ENCODE measurements around the gene EIF4ENIF1. TPM values are rescaled to one million over a fixed set of nuclear protein-coding genes. Genes with fewer than 3 reads are reported as not detected.
"Not testable (repeated sequence)": the region's sequence is repeated elsewhere in the genome, so short reads cannot be mapped to it uniquely, and the experiment has no call there.

The EIF4ENIF1 gene
- total RNA-seq (2014; rRNA removed; shearing (Covaris generic)), result 4.6 and 6.8 TPM in 2 replicates

GRCh38 chr22:31489632-31490495 lies at the start of gene EIF4ENIF1:
Gene EIF4ENIF1 (minus strand): TSS chr22:31489842. CDS start chr22:31488718, 1,124 bp downstream.
- DNase-seq (ENCODE audit: low read depth), result peak; percentile 90

- no peak for DNase-seq (ENCODE audit: low read depth)
These were observed 49.2 kb upstream of the EIF4ENIF1 start for GRCh38 chr22:31538815-31539214.

GRCh38 chr22:31537019-31537535 lies 47.4 kb upstream of the EIF4ENIF1 start:
- DNase-seq (ENCODE audit: low read depth), result no peak

GRCh38 chr22:31533374-31533773 lies 43.7 kb upstream of the EIF4ENIF1 start:
- no peak for DNase-seq (ENCODE audit: low read depth)

- no peak for DNase-seq (ENCODE audit: low read depth)
These were observed 42.4 kb upstream of the EIF4ENIF1 start for GRCh38 chr22:31532060-31532459.

- DNase-seq (ENCODE audit: low read depth), result no peak
These were observed 41.2 kb upstream of the EIF4ENIF1 start for GRCh38 chr22:31530823-31531195.

- no peak for DNase-seq (ENCODE audit: low read depth)
These were observed 36.6 kb upstream of the EIF4ENIF1 start for GRCh38 chr22:31526270-31526669.

- DNase-seq (ENCODE audit: low read depth), result not testable (repeated sequence)
These were observed 34.5 kb upstream of the EIF4ENIF1 start for GRCh38 chr22:31524132-31524531.

GRCh38 chr22:31520051-31520450 lies 30.4 kb upstream of the EIF4ENIF1 start:
- DNase-seq (ENCODE audit: low read depth), result no peak

- no peak for DNase-seq (ENCODE audit: low read depth)
These were observed 19.6 kb upstream of the EIF4ENIF1 start for GRCh38 chr22:31509061-31509762.

- DNase-seq (ENCODE audit: low read depth), result no peak
These were observed 18.9 kb upstream of the EIF4ENIF1 start for GRCh38 chr22:31508536-31508935.

GRCh38 chr22:31507517-31507916 lies 17.9 kb upstream of the EIF4ENIF1 start:
- DNase-seq (ENCODE audit: low read depth), result not testable (repeated sequence)

- no peak for DNase-seq (ENCODE audit: low read depth)
These were observed 14.6 kb upstream of the EIF4ENIF1 start for GRCh38 chr22:31504282-31504681.

GRCh38 chr22:31503211-31503964 lies 13.7 kb upstream of the EIF4ENIF1 start:
- no peak for DNase-seq (ENCODE audit: low read depth)

- DNase-seq (ENCODE audit: low read depth), result no peak
These were observed 12.1 kb upstream of the EIF4ENIF1 start for GRCh38 chr22:31501738-31502137.

GRCh38 chr22:31497148-31497938 lies 7.7 kb upstream of the EIF4ENIF1 start:
- no peak for DNase-seq (ENCODE audit: low read depth)

- DNase-seq (ENCODE audit: low read depth), result peak; percentile 38
These were observed 7.1 kb upstream of the EIF4ENIF1 start for GRCh38 chr22:31496735-31497146.

- peak; percentile 91 for DNase-seq (ENCODE audit: low read depth)
These were observed 6.5 kb upstream of the EIF4ENIF1 start, which contains the start of gene SFI1 for GRCh38 chr22:31496007-31496734. Gene SFI1 (plus strand): TSS chr22:31496536. CDS start chr22:31508285, 11,749 bp downstream.

GRCh38 chr22:31495343-31495742 lies 5.7 kb upstream of the EIF4ENIF1 start:
- DNase-seq (ENCODE audit: low read depth), result no peak

GRCh38 chr22:31493355-31493754 lies 3.7 kb upstream of the EIF4ENIF1 start:
- not testable (repeated sequence) for DNase-seq (ENCODE audit: low read depth)
